Glomerular endothelial cell (primary cell): ENCODE results near the gene GDPD4. TPM values are rescaled to one million over a fixed set of nuclear protein-coding genes. Genes with fewer than 3 reads are reported as not detected.
"Not testable (repeated sequence)": the region's sequence is repeated elsewhere in the genome, so short reads cannot be mapped to it uniquely, and the experiment has no call there.

Source experiments
- DNase-seq: peaks from one replicate; pipeline ENCODE4 v3.0.0-alpha.2; 2011; ENCODE audit warnings: low read depth, low spot score; ENCODE audit errors: extremely low read depth
- total RNA-seq: library from RNA; depleted of rRNA; stranded (reverse); fragments of >200 nt; gene quantifications from 2 replicates; pipeline ENCODE4 v1.2.3, GENCODE V29; 2015

Gene GDPD4
- total RNA-seq, 1 donor from 2014 or later: not detected

DNA sequence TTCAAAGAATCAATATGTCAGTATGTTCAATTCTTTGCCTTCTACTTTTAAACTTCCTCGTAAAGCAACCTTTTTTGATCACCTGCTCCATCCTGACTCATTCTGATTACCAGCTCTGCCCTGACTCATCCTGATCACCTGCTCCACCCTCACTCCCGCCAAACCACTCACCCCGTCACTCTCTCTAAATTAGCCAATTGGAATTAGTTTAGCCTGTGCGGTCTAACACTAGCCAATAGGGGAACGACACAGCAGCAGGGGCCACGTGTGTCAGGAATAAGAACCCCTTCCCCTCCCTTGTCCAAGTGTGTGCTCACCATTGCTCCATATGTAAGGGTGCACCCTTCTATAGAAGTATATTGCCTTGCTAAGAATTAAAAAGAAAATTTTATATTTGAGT, 1.5 kb downstream of the GDPD4 start:
- DNase-seq: not testable (repeated sequence)

GRCh38 chr11:77299528-77299993, 1.9 kb downstream of the GDPD4 start:
- no peak for DNase-seq

DNA sequence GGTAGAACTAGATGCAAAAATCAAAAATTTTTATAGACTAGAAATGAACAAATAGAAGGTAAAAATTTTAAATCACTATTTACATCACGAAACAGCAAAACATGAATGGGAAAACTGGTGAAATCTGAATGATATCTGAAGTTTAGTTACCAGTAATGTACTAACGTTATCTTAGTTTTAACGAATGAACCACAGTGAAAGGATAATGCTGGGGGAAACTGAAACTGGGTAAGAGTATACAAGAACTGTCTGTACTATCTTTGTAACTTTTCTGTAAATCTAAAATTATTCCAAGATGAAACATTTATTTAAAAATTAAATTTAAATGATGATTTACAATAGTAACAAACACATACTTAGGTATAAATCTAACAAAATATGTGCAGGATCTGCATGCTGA, 7.4 kb downstream of the GDPD4 start:
- DNase-seq: no peak

DNA sequence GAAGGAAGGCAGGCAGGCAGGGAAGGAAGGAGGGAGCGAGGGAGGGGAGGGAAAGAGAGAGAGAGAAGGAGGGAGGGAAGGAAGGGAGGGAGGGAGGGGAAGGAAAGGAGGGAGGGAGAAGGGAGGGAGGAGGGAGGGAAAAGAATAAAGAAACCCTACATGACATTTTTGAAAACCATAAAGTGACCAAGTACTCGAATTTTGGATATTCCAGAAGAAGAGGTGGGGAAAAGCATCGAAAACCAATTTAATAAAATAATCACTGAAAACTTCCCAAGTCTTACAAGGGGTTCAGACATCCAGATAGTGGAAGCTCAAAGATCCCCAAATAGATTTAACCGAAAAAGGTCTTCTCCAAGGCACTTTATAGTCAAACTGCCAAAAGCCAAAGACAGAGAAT, 11.7 kb downstream of the GDPD4 start:
- DNase-seq: no peak

DNA sequence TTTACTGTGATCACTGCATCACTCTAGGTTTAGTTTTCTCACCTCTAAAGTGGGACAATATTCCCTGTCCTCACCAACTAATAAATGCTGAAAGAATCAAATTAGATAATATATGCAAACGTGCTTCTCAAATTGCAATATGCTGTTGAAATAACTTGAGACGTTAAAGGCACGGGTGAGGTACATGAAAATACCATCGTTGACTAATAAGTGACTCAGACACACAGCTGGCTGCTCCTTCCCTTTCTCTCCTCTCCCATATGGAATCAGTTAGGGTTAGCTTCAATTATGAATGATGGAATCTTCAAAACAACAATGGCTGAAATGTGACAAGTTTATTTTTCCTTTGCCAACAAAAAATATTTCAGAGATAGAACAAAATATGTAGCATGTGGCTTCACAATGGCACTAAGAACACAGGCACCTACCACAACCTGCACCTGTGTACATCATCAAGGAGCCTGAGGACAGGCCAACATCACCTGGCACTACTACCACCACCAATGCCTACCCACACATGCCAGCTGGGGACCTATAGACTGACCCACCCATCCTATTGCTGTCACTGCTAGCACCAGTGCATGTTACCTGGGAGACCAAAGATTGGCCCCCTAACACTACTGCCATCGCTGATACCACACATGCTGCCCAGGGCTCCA, 13.7 kb downstream of the GDPD4 start:
- DNase-seq: no peak

- DNase-seq: no peak
Measured at GRCh38 chr11:77287136-77287535, 14.3 kb downstream of the GDPD4 start.

DNA sequence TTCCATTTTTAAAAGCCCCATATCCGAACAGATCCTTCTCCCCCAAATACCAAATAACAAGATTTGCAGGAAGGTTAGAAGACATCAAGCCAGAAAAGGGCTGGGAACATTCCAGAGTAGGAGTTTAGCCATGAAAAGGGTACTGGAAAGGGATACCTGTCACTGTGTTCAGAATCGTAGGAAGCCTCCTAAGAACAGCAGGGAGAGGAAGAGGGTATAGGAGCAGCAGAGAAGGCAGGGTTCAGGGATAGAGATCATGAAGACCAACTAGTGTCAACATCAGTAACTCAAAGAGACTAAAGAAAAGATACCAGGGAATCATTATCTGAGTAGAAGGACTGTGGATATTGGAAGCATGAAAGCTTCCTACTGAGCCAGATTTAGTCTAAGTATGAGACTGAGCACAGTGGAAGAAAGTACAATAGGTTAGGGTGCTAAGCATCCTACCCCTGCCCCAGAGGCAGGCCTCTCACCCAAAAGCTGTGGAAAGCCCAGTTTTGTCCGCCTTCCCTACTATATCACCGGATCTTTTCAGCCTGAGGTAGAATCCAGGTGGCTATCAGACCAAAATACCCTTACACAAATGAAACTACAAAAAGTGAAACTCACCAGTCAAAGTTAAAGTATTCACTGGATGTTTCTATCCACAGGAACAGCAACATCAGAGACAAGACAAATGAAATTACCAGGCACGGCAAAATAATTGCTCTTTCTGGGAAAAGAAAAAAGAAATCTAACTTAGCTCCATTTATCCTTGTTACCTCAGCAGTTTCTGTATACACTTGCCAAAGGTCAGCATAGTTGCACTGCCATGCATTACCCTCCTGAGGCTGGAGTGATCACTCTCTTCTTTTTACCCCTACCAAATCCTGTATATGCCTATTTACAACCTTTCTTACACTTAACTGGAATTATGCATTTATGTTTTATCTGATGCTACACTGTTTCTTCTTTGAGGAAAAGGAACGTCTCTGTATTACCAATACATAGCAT, 16.7 kb downstream of the GDPD4 start:
- no peak for DNase-seq

DNA sequence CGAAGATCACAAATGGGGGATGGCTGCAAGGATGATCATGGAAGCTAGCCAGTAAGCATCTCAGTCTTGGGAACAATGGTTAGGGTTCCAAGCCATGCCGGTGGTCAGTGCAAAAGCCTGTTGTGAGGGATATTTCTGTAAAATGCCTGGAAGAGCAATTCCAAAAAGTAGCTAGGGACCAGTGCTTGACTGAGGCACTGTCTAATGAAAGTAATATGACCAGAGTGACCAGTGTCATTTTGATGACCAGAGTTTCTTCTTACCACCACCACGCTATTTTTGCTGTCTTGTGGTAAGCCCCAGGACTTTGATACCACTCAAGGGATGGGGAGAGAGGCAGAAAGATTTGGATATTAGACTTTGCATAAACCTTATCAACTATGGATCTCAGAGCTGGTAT, 18.4 kb downstream of the GDPD4 start:
- DNase-seq: no peak

GRCh38 chr11:77278595-77279506, 22.6 kb downstream of the GDPD4 start:
- no peak for DNase-seq

DNA sequence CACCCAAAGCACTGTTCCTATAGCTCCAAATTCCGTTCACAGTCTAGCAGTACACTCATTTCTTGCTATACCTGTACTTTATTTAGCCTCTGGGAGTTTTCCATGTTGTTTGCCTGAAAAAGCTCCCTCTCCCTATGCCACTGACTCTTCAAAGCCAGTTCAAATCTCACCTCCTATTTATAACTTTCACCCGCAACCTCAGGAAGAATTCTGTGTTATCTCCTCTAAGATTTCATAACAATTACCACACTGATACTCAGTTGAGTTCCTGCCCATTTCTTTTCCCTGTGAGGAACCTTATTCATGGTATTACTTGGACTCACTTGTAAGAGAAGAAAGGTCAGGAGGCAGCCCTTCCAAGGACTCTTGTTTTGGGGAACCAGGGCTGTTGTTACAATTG, 25.2 kb downstream of the GDPD4 start:
- DNase-seq: no peak

DNA sequence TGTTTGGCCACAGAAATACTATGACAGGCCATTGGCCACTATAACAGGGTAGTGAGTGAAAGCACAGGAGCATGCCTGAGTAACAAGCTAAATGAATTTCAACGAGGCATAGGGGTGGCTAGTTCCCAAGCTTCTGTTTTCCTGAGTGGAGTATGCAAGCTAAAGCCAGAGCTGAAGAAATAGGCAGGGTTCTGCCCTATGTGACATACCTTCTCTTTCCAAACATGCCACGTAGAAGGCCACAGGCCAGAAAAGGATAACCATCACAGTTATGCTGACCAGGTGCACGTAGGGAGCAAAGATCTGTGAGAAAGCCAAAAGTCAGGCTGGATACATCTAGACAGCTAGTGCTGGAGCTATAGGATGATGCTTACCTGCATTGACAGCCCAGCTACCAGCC, 30.6 kb downstream of the GDPD4 start:
- DNase-seq: no peak

GRCh38 chr11:77269484-77270123, 31.9 kb downstream of the GDPD4 start:
- DNase-seq: no peak

- DNase-seq: no peak
Measured at GRCh38 chr11:77267962-77268361, 33.5 kb downstream of the GDPD4 start.

GRCh38 chr11:77266766-77267165, 34.7 kb downstream of the GDPD4 start:
- no peak for DNase-seq

DNA sequence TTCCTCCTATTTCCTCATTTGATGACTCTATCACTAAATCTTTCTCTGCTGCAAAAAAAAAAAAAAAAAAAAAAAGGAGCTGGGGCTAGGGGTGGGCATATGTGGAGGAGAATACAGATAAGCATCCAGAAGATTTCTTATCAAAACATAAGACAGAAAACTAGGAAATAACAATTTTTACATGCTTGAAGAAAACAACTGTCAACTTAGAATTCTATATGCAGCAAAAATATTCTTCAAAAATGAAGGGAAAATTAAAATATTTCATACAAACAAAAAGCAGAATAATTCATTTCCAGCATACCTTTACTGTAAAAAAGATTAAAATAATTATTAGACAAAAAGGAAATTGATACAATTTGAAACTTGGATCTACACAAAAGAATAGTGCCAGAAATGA, 38.7 kb downstream of the GDPD4 start:
- no peak for DNase-seq

DNA sequence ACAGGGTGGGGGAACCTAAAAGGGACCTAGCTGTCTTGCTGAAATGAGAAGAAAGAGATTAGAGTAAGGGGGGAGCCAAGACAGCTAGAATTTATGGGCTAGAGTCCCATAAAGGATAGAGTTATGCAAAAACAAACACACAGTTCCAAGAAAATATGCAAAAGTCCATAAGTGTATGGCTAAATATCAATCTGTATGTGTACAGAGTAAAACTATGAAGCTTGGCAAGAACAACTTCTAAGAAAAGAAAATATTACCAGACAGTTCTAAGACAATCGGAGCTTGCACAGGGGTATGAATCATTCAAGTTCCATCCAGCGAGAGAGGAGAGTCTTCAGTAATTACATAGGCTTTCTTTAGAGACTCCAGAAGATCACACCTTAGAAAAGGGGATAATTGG, 41.8 kb downstream of the GDPD4 start:
- no peak for DNase-seq

DNA sequence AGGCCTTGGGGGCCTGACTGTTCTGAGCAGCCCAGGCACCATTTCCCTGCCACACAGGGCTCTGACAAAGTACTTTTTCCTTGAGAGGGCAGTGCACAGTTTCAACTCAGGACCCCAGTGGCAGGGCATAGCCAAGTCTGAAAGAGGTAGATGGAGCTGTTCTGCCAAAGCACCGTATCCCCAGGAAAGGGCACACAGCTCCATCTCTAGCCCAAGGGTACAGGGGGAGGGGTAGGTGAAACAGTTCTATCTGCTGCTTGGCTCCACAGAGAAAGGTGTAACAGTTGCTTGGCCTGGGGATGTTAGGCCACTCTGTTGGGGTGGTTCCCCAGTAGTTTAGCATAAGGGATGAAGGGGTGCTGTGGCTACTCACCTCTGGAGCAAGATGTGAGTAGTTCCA, 47.8 kb downstream of the GDPD4 start:
- DNase-seq: no peak

GRCh38 chr11:77252555-77253270, 48.8 kb downstream of the GDPD4 start:
- DNase-seq: no peak

DNA sequence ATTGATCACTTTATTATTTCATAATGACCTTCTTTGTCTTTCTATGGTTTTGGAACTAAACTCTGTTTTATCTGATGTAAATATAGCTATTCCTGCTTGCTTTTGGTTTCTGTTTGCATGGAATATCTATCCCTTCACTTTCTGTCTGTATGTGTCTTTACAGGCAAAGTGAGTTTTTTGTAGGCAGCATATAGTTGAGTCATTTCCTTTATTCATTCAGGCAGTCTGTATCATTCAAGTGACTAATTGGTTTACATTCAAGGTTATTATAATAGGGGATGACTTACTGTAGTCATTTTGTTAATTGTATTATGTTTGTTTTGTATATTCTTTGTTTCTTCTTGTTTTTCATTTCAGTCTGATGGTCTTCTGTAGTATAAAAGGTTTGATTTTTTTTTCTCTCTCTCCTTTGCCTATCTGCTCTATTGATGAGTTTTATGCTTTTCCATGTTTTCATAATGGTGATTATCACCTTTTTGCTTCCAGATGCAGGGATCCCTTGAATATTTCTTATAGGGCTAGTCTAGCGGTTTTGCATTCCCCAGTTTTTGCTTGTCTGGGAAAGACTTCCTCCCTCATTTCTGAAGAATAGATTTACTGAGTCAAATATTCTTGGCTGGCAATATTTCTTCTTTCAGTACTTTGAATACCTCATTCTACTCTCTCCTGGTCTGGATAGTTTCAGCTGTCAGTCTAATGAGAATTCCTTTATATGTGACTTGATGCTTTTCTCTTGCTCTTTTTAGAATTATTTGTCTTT, 50.4 kb downstream of the GDPD4 start:
- DNase-seq: no peak
